Activated naive CD4-positive, alpha-beta T cell treated with anti-CD3 and anti-CD28 coated beads, Interleukin-2, amount 10 ng/mL, durations not matched to agents 7 days and 5 days (primary cell): ENCODE data around the gene NFIC.
A peak's percentile ranks its signal among the peaks of the same experiment; 100 is the strongest.
"Not testable (repeated sequence)": the region's sequence is repeated elsewhere in the genome, so short reads cannot be mapped to it uniquely, and the experiment has no call there.

ENCODE experiments used
- CTCF ChIA-PET: fragments of 350-600 bp; sonication (Branson Sonifier 250); formaldehyde crosslinking; loops from one replicate; lab custom pipeline; 2021; ENCODE audit warnings: antibody characterized with exemption; lab: Charles Lee
- DNase-seq: peaks from one replicate; pipeline ENCODE4 v3.0.0-alpha.2; 2020
- H3K27ac Mint-ChIP-seq: one replicate; pipeline ENCODE4 v1.8.0; 2021; ENCODE audit warnings: mild to moderate bottlenecking, moderate library complexity, mixed read lengths
- H3K27me3 Mint-ChIP-seq: one replicate; pipeline ENCODE4 v1.8.0; 2021; ENCODE audit warnings: mild to moderate bottlenecking, mixed read lengths
- H3K36me3 Mint-ChIP-seq: one replicate; pipeline ENCODE4 v1.8.0; 2021; ENCODE audit warnings: mixed read lengths
- H3K4me1 Mint-ChIP-seq: one replicate; pipeline ENCODE4 v1.8.0; 2021; ENCODE audit warnings: mixed read lengths
- H3K4me3 Mint-ChIP-seq: one replicate; pipeline ENCODE4 v1.8.0; 2021; ENCODE audit warnings: mild to moderate bottlenecking, moderate library complexity, mixed read lengths
- H3K9me3 Mint-ChIP-seq: one replicate; pipeline ENCODE4 v1.8.0; 2021; ENCODE audit warnings: mixed read lengths

The NFIC gene

GRCh38 chr19:3382460-3383100, 16.2 kb downstream of the NFIC start:
- Mint-ChIP-seq H3K4me3 (no peak overlapping the region), H3K27me3 (no peaks in the 10 kb centered on the region), H3K27ac (no peak overlapping the region), H3K4me1 (peaks cover 2% of the 10 kb centered on the region), H3K9me3 (no peaks in the 10 kb centered on the region), H3K36me3 (no peaks in the 10 kb centered on the region)
- DNase-seq = no peak
- CTCF ChIA-PET = no interaction called here

GRCh38 chr19:3383121-3383722, 16.8 kb downstream of the NFIC start:
- CTCF ChIA-PET = no interaction called here
- no peaks in the 10 kb centered on the region for H3K27me3 Mint-ChIP-seq
- peaks cover 3% of the 10 kb centered on the region for H3K4me1 Mint-ChIP-seq
- H3K27ac Mint-ChIP-seq = no peak overlapping the region
- H3K36me3 Mint-ChIP-seq = no peaks in the 10 kb centered on the region
- DNase-seq = no peak
- no peak overlapping the region for H3K4me3 Mint-ChIP-seq
- no peaks in the 10 kb centered on the region for H3K9me3 Mint-ChIP-seq

- Mint-ChIP-seq H3K27ac (no peak overlapping the region), H3K36me3 (no peaks in the 10 kb centered on the region), H3K4me1 (peaks cover 16% of the 10 kb centered on the region), H3K27me3 (no peaks in the 10 kb centered on the region), H3K9me3 (no peaks in the 10 kb centered on the region), H3K4me3 (no peak overlapping the region)
- CTCF ChIA-PET = no interaction called here
- DNase-seq = no peak
Measured at GRCh38 chr19:3386447-3387234, 20.3 kb downstream of the NFIC start.

GRCh38 chr19:3387645-3388589, 21.5 kb downstream of the NFIC start:
- Mint-ChIP-seq H3K27me3 (no peaks in the 10 kb centered on the region), H3K27ac (no peak overlapping the region), H3K9me3 (no peaks in the 10 kb centered on the region), H3K4me1 (peaks cover 16% of the 10 kb centered on the region), H3K36me3 (no peaks in the 10 kb centered on the region), H3K4me3 (no peak overlapping the region)
- no peak for DNase-seq
- CTCF ChIA-PET = no interaction called here

- H3K9me3 Mint-ChIP-seq = no peaks in the 10 kb centered on the region
- peaks cover 16% of the 10 kb centered on the region for H3K4me1 Mint-ChIP-seq
- no peak overlapping the region for H3K4me3 Mint-ChIP-seq
- no peak for DNase-seq
- H3K27me3 Mint-ChIP-seq = no peaks in the 10 kb centered on the region
- CTCF ChIA-PET = no interaction called here
- H3K36me3 Mint-ChIP-seq = no peaks in the 10 kb centered on the region
- H3K27ac Mint-ChIP-seq = peak overlapping the region; percentile 75
Measured at GRCh38 chr19:3389446-3389778, 23.0 kb downstream of the NFIC start.

GRCh38 chr19:3389876-3390371, 23.5 kb downstream of the NFIC start:
- H3K9me3 Mint-ChIP-seq = no peaks in the 10 kb centered on the region
- peaks cover 16% of the 10 kb centered on the region for H3K4me1 Mint-ChIP-seq
- DNase-seq = no peak
- H3K36me3 Mint-ChIP-seq = no peaks in the 10 kb centered on the region
- no peak overlapping the region for H3K27ac Mint-ChIP-seq
- no peak overlapping the region for H3K4me3 Mint-ChIP-seq
- H3K27me3 Mint-ChIP-seq = no peaks in the 10 kb centered on the region
- CTCF ChIA-PET = no interaction called here

- CTCF ChIA-PET, H3K4me3 Mint-ChIP-seq, DNase-seq, H3K36me3 Mint-ChIP-seq, H3K27me3 Mint-ChIP-seq, H3K9me3 Mint-ChIP-seq, H3K27ac Mint-ChIP-seq: not testable (repeated sequence)
- H3K4me1 Mint-ChIP-seq = peaks cover 14% of the 10 kb centered on the region
Measured at GRCh38 chr19:3391911-3392310, 25.5 kb downstream of the NFIC start.

GRCh38 chr19:3392480-3392879, 26.1 kb downstream of the NFIC start:
- H3K27ac Mint-ChIP-seq = no peak overlapping the region
- no peak for DNase-seq
- CTCF ChIA-PET = no interaction called here
- no peaks in the 10 kb centered on the region for H3K27me3 Mint-ChIP-seq
- no peaks in the 10 kb centered on the region for H3K36me3 Mint-ChIP-seq
- H3K4me3 Mint-ChIP-seq = no peak overlapping the region
- no peaks in the 10 kb centered on the region for H3K9me3 Mint-ChIP-seq
- peaks cover 14% of the 10 kb centered on the region for H3K4me1 Mint-ChIP-seq

- no peak for DNase-seq
- Mint-ChIP-seq H3K27ac (no peak overlapping the region), H3K36me3 (no peaks in the 10 kb centered on the region), H3K9me3 (no peaks in the 10 kb centered on the region), H3K27me3 (no peaks in the 10 kb centered on the region), H3K4me3 (no peak overlapping the region), H3K4me1 (no peaks in the 10 kb centered on the region)
- CTCF ChIA-PET = no interaction called here
Measured at GRCh38 chr19:3396881-3397265, 30.5 kb downstream of the NFIC start.

GRCh38 chr19:3397266-3398022, 31.1 kb downstream of the NFIC start:
- Mint-ChIP-seq H3K36me3 (no peaks in the 10 kb centered on the region), H3K9me3 (peaks cover 4% of the 10 kb centered on the region), H3K4me3 (no peak overlapping the region), H3K27ac (no peak overlapping the region), H3K4me1 (no peaks in the 10 kb centered on the region), H3K27me3 (no peaks in the 10 kb centered on the region)
- DNase-seq = no peak
- CTCF ChIA-PET = interaction anchor here (0.5 kb wide), 1 partner anchor 855 kb away, joined by 3 read pairs; no protein-coding TSS in a partner anchor

- no peak for DNase-seq
- CTCF ChIA-PET = interaction anchor here (0.5 kb wide), 1 partner anchor 854 kb away, joined by 3 read pairs; no protein-coding TSS in a partner anchor
- peaks cover 6% of the 10 kb centered on the region for H3K9me3 Mint-ChIP-seq
- H3K4me3 Mint-ChIP-seq = no peak overlapping the region
- no peaks in the 10 kb centered on the region for H3K27me3 Mint-ChIP-seq
- H3K36me3 Mint-ChIP-seq = no peaks in the 10 kb centered on the region
- no peaks in the 10 kb centered on the region for H3K4me1 Mint-ChIP-seq
- H3K27ac Mint-ChIP-seq = no peak overlapping the region
Measured at GRCh38 chr19:3398114-3398899, 31.9 kb downstream of the NFIC start.

GRCh38 chr19:3398900-3399278, 32.5 kb downstream of the NFIC start:
- H3K4me3 Mint-ChIP-seq = no peak overlapping the region
- peaks cover 6% of the 10 kb centered on the region for H3K9me3 Mint-ChIP-seq
- no peak overlapping the region for H3K27ac Mint-ChIP-seq
- H3K27me3 Mint-ChIP-seq = no peaks in the 10 kb centered on the region
- DNase-seq = no peak
- CTCF ChIA-PET = no interaction called here
- H3K4me1 Mint-ChIP-seq = no peaks in the 10 kb centered on the region
- H3K36me3 Mint-ChIP-seq = no peaks in the 10 kb centered on the region

- H3K27ac Mint-ChIP-seq = not testable (repeated sequence)
Measured at GRCh38 chr19:3399311-3399710, 32.9 kb downstream of the NFIC start.

More at GRCh38 chr19:3399311-3399710, 32.9 kb downstream of the NFIC start:
- H3K27me3 Mint-ChIP-seq, H3K36me3 Mint-ChIP-seq, CTCF ChIA-PET, H3K9me3 Mint-ChIP-seq, H3K4me1 Mint-ChIP-seq, H3K4me3 Mint-ChIP-seq, DNase-seq: not testable (repeated sequence)
